Esophagus (tissue), 2 donors: ENCODE measurements around the gene ZFP36L2. TPM values are rescaled to one million over a fixed set of nuclear protein-coding genes. Genes with fewer than 3 reads are reported as not detected.

ENCODE experiments used
- H3K27ac ChIP-seq, 2 donors: one replicate each; pipeline ENCODE4 v1.5.1; 2013; ENCODE audit warnings: low read depth in 2 of 2, mild to moderate bottlenecking in 2 of 2, inconsistent platforms in 1 of 2, low read length in 1 of 2, moderate library complexity in 1 of 2
- H3K27me3 ChIP-seq, 2 donors: one replicate each; pipeline ENCODE4 v1.6.1; 2013; ENCODE audit warnings: low read length in 2 of 2, control low read depth in 1 of 2, mild to moderate bottlenecking in 1 of 2; ENCODE audit not compliant: insufficient read depth in 2 of 2, control insufficient read depth in 1 of 2
- H3K36me3 ChIP-seq, 2 donors: one replicate each; pipeline ENCODE4 v1.6.1; 2013; ENCODE audit warnings: low read length in 1 of 2; ENCODE audit not compliant: control insufficient read depth in 2 of 2, insufficient read depth in 2 of 2
- H3K4me1 ChIP-seq, 2 donors: one replicate each; pipeline ENCODE4 v1.6.1; 2013; ENCODE audit warnings: low read length in 1 of 2; ENCODE audit not compliant: control insufficient read depth in 2 of 2, insufficient read depth in 2 of 2
- H3K4me3 ChIP-seq, 2 donors: one replicate each; pipeline ENCODE4 v1.5.1; 2013; ENCODE audit warnings: low read length in 2 of 2, mild to moderate bottlenecking in 2 of 2, low read depth in 1 of 2, moderate library complexity in 1 of 2
- H3K9me3 ChIP-seq, 2 donors: one replicate each; pipeline ENCODE4 v1.6.1; 2013; ENCODE audit warnings: mild to moderate bottlenecking in 2 of 2, low read depth in 1 of 2, low read length in 1 of 2, moderate library complexity in 1 of 2; ENCODE audit not compliant: control insufficient read depth in 2 of 2, insufficient read depth in 1 of 2
- WGBS, 2 donors: extraction: QIAGEN DNeasy Blood & Tissue Kit; methylation state at CpG; one replicate each; pipeline ENCODE4 v1.1.7; 2013; 5-methylcytosine and 5-hydroxymethylcytosine counted together
- polyA plus RNA-seq, 2 donors: library from polyadenylated mRNA; stranded (reverse); fragments of 200-250 nt; gene quantifications; one replicate each; pipeline ENCODE4 v1.2.3, GENCODE V29; 2013
- donor health status: healthy with polysubstance abuse.
- donor health status: Bipolar disorder and iron deficiency.

The ZFP36L2 gene
- polyA plus RNA-seq, 2 donors = 48.1 to 64.2 TPM

GRCh38 chr2:43174368-43174916 lies 52.0 kb downstream of the ZFP36L2 start:
- Histone ChIP-seq H3K36me3 (no peaks in the 10 kb centered on the region), H3K4me1 (peaks cover 0 to 21% of the 10 kb centered on the region in 2 donors), H3K27me3 (no peaks in the 10 kb centered on the region), H3K9me3 (peaks cover 0 to 6% of the 10 kb centered on the region in 2 donors), H3K4me3 (no peak overlapping the region), H3K27ac (peak overlapping the region; percentile 48 to 56)
- 60 to 67% methylated on average over 9 of the region's 9 CpGs for WGBS, 2 donors
